ENCODE data around the gene TRRAP.

- TF ChIP-seq CTCF (conservative IDR thresholded peaks at IDR 0.05) (no peak), EZH2 (IDR thresholded peaks at IDR 0.05; ENCODE audit: low read depth) (no peak)
Observed at GRCh38 chr7:98834949-98835348, 43.4 kb upstream of the TRRAP start.
